Hippocampal formation (tissue), 2 donors: Measurements from ENCODE around the gene FAM13A.

Experiments used
- DNase-seq, 2 donors: peaks; one replicate each; lab custom pipeline; 2025; lab: John Stamatoyannopoulos, UW

The FAM13A gene

GRCh38 chr4:88747351-88747750 is 309.6 kb downstream of the FAM13A start:
- DNase-seq, result no peak

- DNase-seq, result no peak
These were observed 310.8 kb downstream of the FAM13A start for GRCh38 chr4:88746206-88746605.

- DNase-seq, result no peak
These were observed 311.3 kb downstream of the FAM13A start for GRCh38 chr4:88745581-88746163.

GRCh38 chr4:88745175-88745574 is 311.8 kb downstream of the FAM13A start:
- no peak for DNase-seq

GRCh38 chr4:88744609-88745008 is 312.4 kb downstream of the FAM13A start:
- DNase-seq, result no peak

GRCh38 chr4:88743696-88744095 is 313.3 kb downstream of the FAM13A start:
- DNase-seq, result no peak

GRCh38 chr4:88742561-88742960 is 314.4 kb downstream of the FAM13A start:
- DNase-seq, result no peak

- DNase-seq, result no peak
These were observed 318.8 kb downstream of the FAM13A start for GRCh38 chr4:88738180-88738579.

GRCh38 chr4:88737307-88737941 is 319.6 kb downstream of the FAM13A start:
- no peak for DNase-seq

GRCh38 chr4:88736264-88736663 is 320.7 kb downstream of the FAM13A start:
- no peak for DNase-seq

GRCh38 chr4:88735564-88735963 is 321.4 kb downstream of the FAM13A start:
- DNase-seq, result no peak

GRCh38 chr4:88734403-88734949 is 322.5 kb downstream of the FAM13A start:
- DNase-seq, result no peak

GRCh38 chr4:88732714-88733368 is 324.1 kb downstream of the FAM13A start:
- no peak for DNase-seq

GRCh38 chr4:88731381-88731780 is 325.6 kb downstream of the FAM13A start:
- DNase-seq, result no peak

- no peak for DNase-seq
These were observed 326.2 kb downstream of the FAM13A start for GRCh38 chr4:88730811-88731210.

GRCh38 chr4:88729146-88729760 is 327.7 kb downstream of the FAM13A start:
- no peak for DNase-seq

GRCh38 chr4:88728146-88728545 is 328.8 kb downstream of the FAM13A start:
- no peak for DNase-seq

- DNase-seq, result peak in 1 of 2 donors; percentile 39
These were observed 331.0 kb downstream of the FAM13A start for GRCh38 chr4:88725986-88726385.

GRCh38 chr4:88725143-88725542 is 331.8 kb downstream of the FAM13A start:
- DNase-seq, result no peak

GRCh38 chr4:88724406-88724805 is 332.6 kb downstream of the FAM13A start:
- no peak for DNase-seq

GRCh38 chr4:88722828-88723227 is 334.2 kb downstream of the FAM13A start:
- no peak for DNase-seq

- DNase-seq, result no peak
These were observed 334.7 kb downstream of the FAM13A start for GRCh38 chr4:88722276-88722780.
